IMR-90 (cell line): ENCODE results near the gene ADAM23. TPM values are rescaled to one million over a fixed set of nuclear protein-coding genes. Genes with fewer than 3 reads are reported as not detected.
A peak's percentile ranks its signal among the peaks of the same experiment; 100 is the strongest.

Experiments
- ATAC-seq: fragments of 200-7000 bp; cut with Tn5 transposase; 2 replicates; pipeline ENCODE4 v1.9.1; 2020; ENCODE audit warnings: low read depth, mild to moderate bottlenecking, moderate library complexity
- BruUV-seq: library from RNA; stranded (reverse); fragments of 400-500 nt; replicated peaks from 2 replicates; lab custom pipeline; 2021; lab: Mats Ljungman, UMichigan
- CTCF ChIA-PET: fragments of 300-600 bp; formaldehyde crosslinking; extraction: SDS; loops from one replicate; lab custom pipeline; 2021; ENCODE audit warnings: antibody characterized with exemption; lab: Yijun Ruan, JAX
- POLR2A ChIA-PET: fragments of 300-600 bp; sonication (Branson Sonifier 250); formaldehyde crosslinking; loops from one replicate; lab custom pipeline; 2022; ENCODE audit warnings: antibody characterized with exemption; ENCODE audit not compliant: unreplicated experiment; lab: Charles Lee
- DNase-seq: peaks from one replicate; pipeline ENCODE4 v3.0.0; 2013
- H2AFZ ChIP-seq: replicated peaks from 2 replicates; pipeline ENCODE3; 2013; ENCODE audit warnings: low read length, mild to moderate bottlenecking; ENCODE audit not compliant: poor library complexity
- H2AK5ac ChIP-seq: 2 replicates; pipeline ENCODE4 v1.6.1; 2013; ENCODE audit warnings: low read depth, low read length, inconsistent platforms
- H2AK9ac ChIP-seq: replicated peaks from 2 replicates; pipeline ENCODE3; 2013; ENCODE audit warnings: mild to moderate bottlenecking, low read depth, low read length, moderate library complexity; ENCODE audit not compliant: poor library complexity
- H2BK120ac ChIP-seq: 2 replicates; pipeline ENCODE4 v1.6.1; 2013; ENCODE audit warnings: low read depth, low read length, inconsistent platforms
- H2BK15ac ChIP-seq: 3 replicates; pipeline ENCODE4 v1.6.1; 2013; ENCODE audit warnings: low read depth, low read length, inconsistent platforms
- H2BK20ac ChIP-seq: 2 replicates; pipeline ENCODE4 v1.6.1; 2013; ENCODE audit warnings: low read depth, mild to moderate bottlenecking, inconsistent platforms, low read length, moderate library complexity
- H2BK5ac ChIP-seq: 2 replicates; pipeline ENCODE4 v1.6.1; 2013; ENCODE audit warnings: mild to moderate bottlenecking, low read depth, low read length, inconsistent platforms; ENCODE audit not compliant: poor library complexity, severe bottlenecking
- H3K14ac ChIP-seq: replicated peaks from 2 replicates; pipeline ENCODE4 v1.6.1; 2013; ENCODE audit warnings: low read depth, low read length, inconsistent platforms
- H3K18ac ChIP-seq: 2 replicates; pipeline ENCODE4 v1.6.1; 2013; ENCODE audit warnings: low read depth, low read length, control low read depth
- H3K23ac ChIP-seq: 2 replicates; pipeline ENCODE4 v1.6.1; 2013; ENCODE audit warnings: low read depth, low read length, inconsistent platforms
- H3K27ac ChIP-seq: 2 replicates; pipeline ENCODE4 v1.5.1; 2013; ENCODE audit warnings: mild to moderate bottlenecking, control low read depth, low read length; ENCODE audit not compliant: insufficient read depth
- H3K27me3 ChIP-seq: 2 replicates; pipeline ENCODE4 v1.6.1; 2013; ENCODE audit warnings: low read length; ENCODE audit not compliant: control insufficient read depth, insufficient read depth
- H3K36me3 ChIP-seq: 2 replicates; pipeline ENCODE4 v1.6.1; 2013; ENCODE audit warnings: low read length, mixed read lengths; ENCODE audit not compliant: control insufficient read depth, insufficient read depth
- H3K4ac ChIP-seq: 2 replicates; pipeline ENCODE4 v1.6.1; 2013; ENCODE audit warnings: low read depth, low read length, inconsistent platforms
- H3K4me1 ChIP-seq: 2 replicates; pipeline ENCODE4 v1.6.1; 2013; ENCODE audit warnings: low read length, mixed read lengths; ENCODE audit not compliant: control insufficient read depth, insufficient read depth
- H3K4me2 ChIP-seq: 2 replicates; pipeline ENCODE4 v1.6.1; 2013; ENCODE audit warnings: low read depth, mild to moderate bottlenecking, control low read depth, low read length, moderate library complexity
- H3K4me3 ChIP-seq: 2 replicates; pipeline ENCODE4 v1.5.1; 2013; ENCODE audit warnings: low read depth, mild to moderate bottlenecking, control low read depth, low read length, moderate library complexity; ENCODE audit not compliant: insufficient read depth
- H3K56ac ChIP-seq: 2 replicates; pipeline ENCODE4 v1.6.1; 2013; ENCODE audit warnings: low read length, inconsistent platforms; ENCODE audit not compliant: insufficient read depth; ENCODE audit errors: extremely low read depth
- H3K79me1 ChIP-seq, 2 experiments: 2 replicates each; pipeline ENCODE4 v1.6.1; 2013; ENCODE audit warnings: low read length in 2 of 2, inconsistent platforms in 1 of 2, low read depth in 1 of 2
- H3K9ac ChIP-seq: 2 replicates; pipeline ENCODE4 v1.6.1; 2013; ENCODE audit warnings: low read depth, low read length, control low read depth
- H3K9me1 ChIP-seq: 2 replicates; pipeline ENCODE4 v1.6.1; 2013; ENCODE audit warnings: low read length, inconsistent platforms; ENCODE audit not compliant: insufficient read depth
- H3K9me3 ChIP-seq: 2 replicates; pipeline ENCODE4 v1.6.1; 2013; ENCODE audit warnings: low read length; ENCODE audit not compliant: control insufficient read depth, insufficient read depth
- H4K20me1 ChIP-seq: 2 replicates; pipeline ENCODE4 v1.6.1; 2013; ENCODE audit warnings: low read length, inconsistent platforms; ENCODE audit not compliant: insufficient read depth
- H4K5ac ChIP-seq: 2 replicates; pipeline ENCODE4 v1.6.1; 2013; ENCODE audit warnings: mild to moderate bottlenecking, low read depth, low read length, control low read depth
- H4K8ac ChIP-seq, 2 experiments: 2 replicates each; pipeline ENCODE4 v1.6.1; 2013; ENCODE audit warnings: low read depth in 2 of 2, low read length in 2 of 2, control low read depth in 1 of 2, inconsistent platforms in 1 of 2
- H4K91ac ChIP-seq: 2 replicates; pipeline ENCODE4 v1.6.1; 2013; ENCODE audit warnings: low read depth, low read length, inconsistent platforms; ENCODE audit not compliant: insufficient read depth
- NFE2L2 ChIP-seq: fragments of 150-350 bp; IDR thresholded peaks from 2 replicates; pipeline ENCODE4 v1.6.1; 2016; ENCODE audit warnings: low read depth, mild to moderate bottlenecking, low read length
- SMC3 ChIP-seq: fragments of 150-350 bp; IDR thresholded peaks from 2 replicates; pipeline ENCODE4 v1.6.1; 2016; ENCODE audit warnings: low read depth, mild to moderate bottlenecking, antibody characterized with exemption, low read length, moderate library complexity
- dilution Hi-C: fragments of 300-500 bp; cut with HindIII; formaldehyde crosslinking; loops from one replicate; pipeline ENCODE4 v1.14.3; 2018; ENCODE audit warnings: low sequenced_read_pairs; ENCODE audit not compliant: unreplicated experiment
- in situ Hi-C: fragments of 300-500 bp; cut with MboI; formaldehyde crosslinking; loops from 3 replicates; pipeline ENCODE4 v1.14.3; 2019; ENCODE audit warnings: low sequenced_read_pairs, inconsistent platforms, mixed read lengths
- intact Hi-C: fragments of 100-400 bp; cut with micrococcal nuclease; formaldehyde crosslinking; loops from 2 replicates; pipeline ENCODE4 v1.10.0; 2022
- polyA plus RNA-seq, 3 experiments: library from polyadenylated mRNA; depleted of rRNA; stranded (reverse); fragments of >200 nt; gene quantifications; 2 replicates each; pipeline ENCODE4 v1.2.3, GENCODE V29; 2012; ENCODE audit warnings: low replicate concordance in 1 of 3
- total RNA-seq: library from RNA; depleted of rRNA; stranded (reverse); fragments of >200 nt; gene quantifications from 2 replicates; pipeline ENCODE4 v1.2.3, GENCODE V29; 2012

Gene ADAM23
- total and polyA plus RNA-seq, 2 of the 4 experiments (the other 2 are of a cell fraction): 2.9 to 10.3 TPM

- H2BK5ac ChIP-seq: no peak overlapping the region
- DNase-seq: no peak
- H4K91ac ChIP-seq: no peak overlapping the region
- no peak overlapping the region for H3K14ac ChIP-seq
- no peak overlapping the region for H2BK15ac ChIP-seq
- no peak for ATAC-seq
- H2BK120ac ChIP-seq: no peak overlapping the region
- H3K18ac ChIP-seq: no peak overlapping the region
- in situ Hi-C loops (no loop called here), intact Hi-C loops (no loop called here), dilution Hi-C loops (no loop called here)
- no peak overlapping the region for H3K56ac ChIP-seq
- H4K8ac ChIP-seq: no peak overlapping the region
- no peaks in the 10 kb centered on the region for H3K36me3 ChIP-seq
- H3K4me3 ChIP-seq: no peak overlapping the region
- no peak overlapping the region for H3K4me2 ChIP-seq
- peak; percentile 37; the same call in 1 of the 2 replicates for TF ChIP-seq NFE2L2
- TF ChIP-seq SMC3: no peak
- no peak overlapping the region for H2AK9ac ChIP-seq
- no peak overlapping the region for H3K9ac ChIP-seq
- no peaks in the 10 kb centered on the region for H4K20me1 ChIP-seq
- no peaks in the 10 kb centered on the region; the same call in 1 of the 2 replicates for H3K27me3 ChIP-seq
- no peak overlapping the region for H2AFZ ChIP-seq
- no peak overlapping the region for H3K4ac ChIP-seq
- H3K9me1 ChIP-seq: no peaks in the 10 kb centered on the region
- H2BK20ac ChIP-seq: no peak overlapping the region
- no peak overlapping the region for H3K23ac ChIP-seq
- H3K9me3 ChIP-seq: no peaks in the 10 kb centered on the region
- no peak overlapping the region for H3K27ac ChIP-seq
- H3K79me1 ChIP-seq: no peaks in the 10 kb centered on the region
- BruUV-seq: no TSS peak
- POLR2A ChIA-PET: no interaction called here
- no peak overlapping the region for H2AK5ac ChIP-seq
- H4K5ac ChIP-seq: no peak overlapping the region
- CTCF ChIA-PET: no interaction called here
- H3K4me1 ChIP-seq: no peaks in the 10 kb centered on the region
Observed at GRCh38 chr2:206433686-206434085, 9.6 kb upstream of the ADAM23 start.
